ENCODE results near the gene SCAPER. TPM values are rescaled to one million over a fixed set of nuclear protein-coding genes. Genes with fewer than 3 reads are reported as not detected.

The SCAPER gene
- 6.1 and 9.1 TPM in 2 replicates for total RNA-seq

- DNase-seq (ENCODE audit: low read depth): peak; percentile 87
- H3K4me3 ChIP-seq (ENCODE audit: low read depth, low read length): peak within 1 kb of the TSS; percentile 93
- TF ChIP-seq CTCF (IDR thresholded peaks at IDR 0.05; ENCODE audit: insufficient read depth, low read depth, low read length): no peak
Measured at GRCh38 chr15:76905013-76905839, at the start of gene SCAPER. TSS of gene SCAPER (minus strand) at chr15:76905340. CDS start at chr15:76883817, 21,523 bp downstream.

- no peak for TF ChIP-seq CTCF (IDR thresholded peaks at IDR 0.05; ENCODE audit: insufficient read depth, low read depth, low read length)
- H3K4me3 ChIP-seq (ENCODE audit: low read depth, low read length): no peak overlapping the region
- DNase-seq (ENCODE audit: low read depth): no peak
Measured at GRCh38 chr15:76954744-76955143, 49.6 kb upstream of the SCAPER start.

- TF ChIP-seq CTCF (IDR thresholded peaks at IDR 0.05; ENCODE audit: insufficient read depth, low read depth, low read length): no peak
- no peak for DNase-seq (ENCODE audit: low read depth)
- H3K4me3 ChIP-seq (ENCODE audit: low read depth, low read length): no peak overlapping the region
Measured at GRCh38 chr15:76953913-76954312, 48.8 kb upstream of the SCAPER start.

- no peak overlapping the region for H3K4me3 ChIP-seq (ENCODE audit: low read depth, low read length)
- no peak for TF ChIP-seq CTCF (IDR thresholded peaks at IDR 0.05; ENCODE audit: insufficient read depth, low read depth, low read length)
- DNase-seq (ENCODE audit: low read depth): no peak
Measured at GRCh38 chr15:76951220-76951619, 46.1 kb upstream of the SCAPER start.

- TF ChIP-seq CTCF (IDR thresholded peaks at IDR 0.05; ENCODE audit: insufficient read depth, low read depth, low read length): no peak
- DNase-seq (ENCODE audit: low read depth): no peak
- no peak overlapping the region for H3K4me3 ChIP-seq (ENCODE audit: low read depth, low read length)
Measured at GRCh38 chr15:76947454-76947853, 42.3 kb upstream of the SCAPER start.

- TF ChIP-seq CTCF (IDR thresholded peaks at IDR 0.05; ENCODE audit: insufficient read depth, low read depth, low read length): no peak
- no peak overlapping the region for H3K4me3 ChIP-seq (ENCODE audit: low read depth, low read length)
- peak; percentile 21 for DNase-seq (ENCODE audit: low read depth)
Measured at GRCh38 chr15:76945494-76946093, 40.5 kb upstream of the SCAPER start.
